ENCODE measurements around the gene ZMIZ2.

The ZMIZ2 gene

DNA sequence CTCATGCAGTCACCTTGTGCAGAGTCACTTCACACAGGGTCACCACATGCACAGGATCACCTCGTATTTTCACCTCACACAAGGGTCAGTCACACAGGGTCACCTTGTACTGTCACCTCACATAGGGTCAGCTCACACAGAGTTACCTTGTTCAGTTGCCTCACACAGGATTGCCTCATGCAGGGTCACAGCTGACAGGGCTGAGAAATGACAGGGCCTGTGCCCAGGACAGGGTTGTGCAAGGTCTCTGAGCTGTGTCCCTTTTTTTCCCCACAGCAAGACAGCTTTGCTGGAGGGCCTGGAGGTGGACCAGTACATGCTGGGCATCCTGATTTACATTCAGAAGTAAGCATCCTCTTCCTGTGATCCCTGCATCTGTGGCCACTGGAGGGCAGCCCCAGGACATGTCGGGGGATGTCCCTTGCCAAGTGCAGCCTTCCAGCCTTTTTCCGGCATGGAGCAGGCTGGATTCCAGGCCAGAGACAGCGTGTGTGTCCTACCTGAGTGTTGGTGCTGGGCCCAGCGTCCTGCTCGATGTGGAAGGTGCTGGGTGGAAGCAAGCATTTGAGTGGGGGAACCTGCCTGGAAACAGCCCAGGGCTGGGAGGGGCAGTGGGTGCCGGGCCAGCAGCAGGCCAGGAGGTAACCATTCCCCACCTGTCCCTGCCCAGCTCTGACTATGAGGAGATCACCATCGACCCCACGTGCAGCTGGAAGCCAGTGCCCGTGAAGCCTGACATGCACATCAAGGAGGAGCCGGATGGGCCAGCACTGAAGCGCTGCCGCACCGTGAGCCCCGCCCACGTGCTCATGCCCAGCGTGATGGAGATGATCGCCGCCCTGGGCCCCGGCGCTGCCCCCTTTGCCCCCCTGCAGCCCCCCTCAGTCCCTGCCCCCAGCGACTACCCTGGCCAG, 16.3 kb downstream of the ZMIZ2 start:
- Histone ChIP-seq H3K9me3 (ENCODE audit: control insufficient read depth in 5 of 5, low read length in 5 of 5) (no peaks in the 10 kb centered on the region), H3K27me3 (ENCODE audit: control insufficient read depth in 5 of 5, insufficient read depth in 4 of 5, low read length in 5 of 5) (no peaks in the 10 kb centered on the region)

DNA sequence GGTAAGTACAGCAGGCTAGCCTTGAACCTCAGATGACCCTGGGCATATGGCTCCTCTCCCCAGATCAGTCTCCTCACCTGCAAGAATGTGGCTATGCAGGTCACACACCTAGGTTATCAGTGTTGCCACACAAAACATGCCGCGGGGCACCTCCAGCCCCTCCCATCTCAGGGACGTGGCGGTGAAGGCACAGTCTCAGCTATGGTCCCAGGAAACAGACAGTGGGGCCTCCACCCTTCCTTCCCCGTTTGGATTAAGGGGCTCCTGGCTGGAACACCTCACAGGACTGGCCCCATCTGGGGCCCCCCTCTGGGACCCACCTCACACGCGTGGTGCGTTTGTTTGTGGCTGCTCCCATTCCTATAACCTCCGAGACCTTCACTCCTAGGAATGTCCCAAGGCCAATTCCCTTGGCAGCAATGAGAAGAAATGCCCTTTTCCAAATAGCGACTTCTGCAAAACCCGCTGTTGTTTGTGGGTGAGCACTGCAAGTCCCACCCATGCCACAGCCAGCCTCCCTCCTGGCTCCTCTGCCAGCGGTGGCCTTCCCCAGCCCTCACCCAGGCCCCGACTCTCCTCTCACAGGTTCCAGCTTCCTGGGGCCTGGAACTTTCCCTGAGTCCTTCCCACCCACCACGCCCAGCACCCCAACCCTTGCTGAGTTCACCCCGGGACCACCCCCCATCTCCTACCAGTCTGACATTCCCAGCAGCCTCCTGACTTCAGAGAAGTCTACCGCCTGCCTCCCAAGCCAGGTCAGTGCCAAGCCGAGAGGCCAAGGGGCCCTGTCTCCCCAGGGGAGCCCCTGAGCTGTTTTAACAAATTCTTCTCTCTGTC, 17.1 kb downstream of the ZMIZ2 start:
- Histone ChIP-seq H3K27ac (ENCODE audit: low read depth, low read length) (no peak overlapping the region), H3K27me3 (ENCODE audit: control insufficient read depth in 5 of 5, insufficient read depth in 4 of 5, low read length in 5 of 5) (no peaks in the 10 kb centered on the region), H3K36me3 (ENCODE audit: control insufficient read depth in 5 of 5, insufficient read depth in 5 of 5, low read length in 5 of 5) (peaks cover 0 to 73% (median 65%) of the 10 kb centered on the region in 5 donors), H3K4me3 (ENCODE audit: low read depth in 1 of 5, low read length in 5 of 5) (no peak overlapping the region), H3K4me1 (ENCODE audit: control insufficient read depth in 5 of 5, insufficient read depth in 5 of 5, low read length in 5 of 5) (peaks cover 8 to 39% (median 36%) of the 10 kb centered on the region in 5 donors), H3K9me3 (ENCODE audit: control insufficient read depth in 5 of 5, low read length in 5 of 5) (no peaks in the 10 kb centered on the region), H3K9ac (ENCODE audit: low read length in 5 of 5) (no peak overlapping the region)

More for the DNA sequence above, 16.3 kb downstream of the ZMIZ2 start:
- Histone ChIP-seq H3K4me1 (ENCODE audit: control insufficient read depth in 5 of 5, insufficient read depth in 5 of 5, low read length in 5 of 5) (peaks cover 7 to 33% (median 31%) of the 10 kb centered on the region in 5 donors), H3K27ac (ENCODE audit: low read depth, low read length) (no peak overlapping the region), H3K9ac (ENCODE audit: low read length in 5 of 5) (no peak overlapping the region), H3K4me3 (ENCODE audit: low read depth in 1 of 5, low read length in 5 of 5) (no peak overlapping the region), H3K36me3 (ENCODE audit: control insufficient read depth in 5 of 5, insufficient read depth in 5 of 5, low read length in 5 of 5) (peaks cover 0 to 81% (median 73%) of the 10 kb centered on the region in 5 donors)

DNA sequence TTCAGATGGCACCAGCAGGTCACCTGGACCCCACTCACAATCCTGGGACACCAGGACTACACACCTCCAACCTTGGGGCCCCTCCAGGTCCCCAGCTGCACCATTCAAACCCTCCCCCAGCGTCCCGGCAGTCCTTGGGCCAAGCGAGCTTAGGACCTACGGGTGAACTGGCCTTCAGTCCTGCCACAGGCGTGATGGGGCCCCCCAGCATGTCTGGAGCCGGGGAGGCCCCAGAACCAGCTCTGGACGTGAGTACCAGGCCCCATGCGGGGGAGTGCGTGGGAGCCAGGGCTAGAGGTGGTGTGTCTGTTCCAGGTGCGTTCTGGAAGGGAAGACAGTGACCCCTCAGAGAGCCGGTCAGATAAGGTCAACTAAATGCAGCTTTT, 17.8 kb downstream of the ZMIZ2 start:
- Histone ChIP-seq H3K9me3 (ENCODE audit: control insufficient read depth in 5 of 5, low read length in 5 of 5) (no peaks in the 10 kb centered on the region), H3K36me3 (ENCODE audit: control insufficient read depth in 5 of 5, insufficient read depth in 5 of 5, low read length in 5 of 5) (peaks cover 0 to 67% (median 59%) of the 10 kb centered on the region in 5 donors), H3K27ac (ENCODE audit: low read depth, low read length) (no peak overlapping the region), H3K4me1 (ENCODE audit: control insufficient read depth in 5 of 5, insufficient read depth in 5 of 5, low read length in 5 of 5) (peaks cover 8 to 39% (median 36%) of the 10 kb centered on the region in 5 donors), H3K9ac (ENCODE audit: low read length in 5 of 5) (no peak overlapping the region), H3K27me3 (ENCODE audit: control insufficient read depth in 5 of 5, insufficient read depth in 4 of 5, low read length in 5 of 5) (no peaks in the 10 kb centered on the region), H3K4me3 (ENCODE audit: low read depth in 1 of 5, low read length in 5 of 5) (no peak overlapping the region)

DNA sequence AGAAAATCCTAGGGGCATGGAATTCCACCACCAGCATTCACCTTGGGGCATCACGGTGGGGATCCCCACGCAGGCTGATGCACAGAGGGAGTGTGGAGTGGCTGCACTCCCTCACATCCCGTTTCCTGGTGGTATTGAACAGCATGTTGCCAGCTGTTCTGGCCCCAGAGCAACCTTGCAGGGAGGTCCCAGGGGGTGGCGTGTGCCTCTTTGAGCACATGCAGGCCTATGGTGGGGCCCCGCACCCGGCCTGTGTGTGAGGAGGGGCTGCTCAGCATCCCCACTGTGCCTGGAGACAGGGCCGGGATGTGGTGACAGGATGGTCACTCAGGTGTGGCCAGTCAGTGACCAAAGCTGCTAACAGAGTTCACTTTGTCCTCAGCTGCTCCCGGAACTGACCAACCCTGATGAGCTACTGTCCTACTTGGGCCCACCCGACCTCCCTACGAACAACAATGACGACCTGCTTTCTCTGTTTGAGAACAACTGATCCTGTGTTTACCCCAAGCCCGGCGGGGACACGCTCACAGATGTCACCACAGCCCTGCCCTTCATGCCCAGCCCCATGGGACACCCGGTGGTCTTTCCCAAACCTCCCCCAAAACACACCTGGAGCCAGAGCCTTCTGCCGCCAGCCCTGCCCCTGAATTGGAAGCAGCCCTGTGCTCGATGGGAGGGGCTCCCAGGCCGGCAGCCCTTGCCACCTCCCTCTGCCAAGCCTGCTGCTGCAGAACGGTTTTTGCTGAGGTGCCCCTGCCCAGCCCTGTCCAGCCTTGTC, 18.7 kb downstream of the ZMIZ2 start:
- H3K27ac ChIP-seq (ENCODE audit: low read depth, low read length) = no peak overlapping the region
- H3K4me1 ChIP-seq (ENCODE audit: control insufficient read depth in 5 of 5, insufficient read depth in 5 of 5, low read length in 5 of 5) = peaks cover 8 to 35% (median 33%) of the 10 kb centered on the region in 5 donors
- no peaks in the 10 kb centered on the region for H3K27me3 ChIP-seq (ENCODE audit: control insufficient read depth in 5 of 5, insufficient read depth in 4 of 5, low read length in 5 of 5)
- peaks cover 0 to 58% (median 54%) of the 10 kb centered on the region in 5 donors for H3K36me3 ChIP-seq (ENCODE audit: control insufficient read depth in 5 of 5, insufficient read depth in 5 of 5, low read length in 5 of 5)
- H3K4me3 ChIP-seq (ENCODE audit: low read depth in 1 of 5, low read length in 5 of 5) = no peak overlapping the region
- no peak overlapping the region for H3K9ac ChIP-seq (ENCODE audit: low read length in 5 of 5)
- no peaks in the 10 kb centered on the region for H3K9me3 ChIP-seq (ENCODE audit: control insufficient read depth in 5 of 5, low read length in 5 of 5)

DNA sequence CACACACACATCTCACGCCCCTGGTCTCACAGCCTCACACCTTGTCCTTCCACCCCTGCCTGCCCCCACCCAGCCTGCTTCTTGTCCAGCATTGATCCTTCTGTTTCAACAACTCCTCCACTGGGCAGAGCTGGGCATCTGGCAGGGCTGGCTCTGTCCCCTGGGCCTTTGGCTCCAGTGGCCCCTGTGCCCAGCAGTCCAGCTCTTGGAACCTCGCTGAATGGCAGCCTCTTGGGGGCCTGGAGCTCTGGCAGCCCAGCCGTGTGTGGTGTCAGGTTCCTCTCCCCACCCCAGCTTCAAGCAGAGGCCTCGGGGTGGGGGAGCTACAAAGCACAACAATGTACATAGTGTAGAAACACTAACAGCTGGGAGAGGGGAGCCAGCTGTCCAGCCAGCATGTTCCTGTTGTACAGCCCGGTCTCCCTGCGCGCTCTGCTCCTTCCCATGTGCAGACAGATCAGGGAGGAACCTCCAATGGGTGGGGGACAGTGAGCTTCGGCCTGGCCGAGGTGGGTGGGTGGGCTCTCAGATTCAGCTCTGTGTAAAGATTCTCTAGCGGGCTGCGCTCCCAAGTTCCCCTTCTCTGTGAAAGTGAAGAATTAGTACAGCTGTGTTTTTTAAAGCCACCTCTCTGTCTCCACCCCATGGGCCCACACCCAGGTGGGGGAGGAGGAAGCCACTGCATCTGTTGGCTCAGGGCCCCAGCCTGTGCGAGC, 19.4 kb downstream of the ZMIZ2 start:
- H3K4me3 ChIP-seq (ENCODE audit: low read depth in 1 of 5, low read length in 5 of 5) = no peak overlapping the region
- H3K27ac ChIP-seq (ENCODE audit: low read depth, low read length) = peak overlapping the region; percentile 37
- peaks cover 0 to 50% (median 47%) of the 10 kb centered on the region in 5 donors for H3K36me3 ChIP-seq (ENCODE audit: control insufficient read depth in 5 of 5, insufficient read depth in 5 of 5, low read length in 5 of 5)
- H3K27me3 ChIP-seq (ENCODE audit: control insufficient read depth in 5 of 5, insufficient read depth in 4 of 5, low read length in 5 of 5) = no peaks in the 10 kb centered on the region
- peaks cover 8 to 33% (median 32%) of the 10 kb centered on the region in 5 donors for H3K4me1 ChIP-seq (ENCODE audit: control insufficient read depth in 5 of 5, insufficient read depth in 5 of 5, low read length in 5 of 5)
- no peaks in the 10 kb centered on the region for H3K9me3 ChIP-seq (ENCODE audit: control insufficient read depth in 5 of 5, low read length in 5 of 5)
- H3K9ac ChIP-seq (ENCODE audit: low read length in 5 of 5) = peak overlapping the region in 1 of 5 donors; percentile 17

DNA sequence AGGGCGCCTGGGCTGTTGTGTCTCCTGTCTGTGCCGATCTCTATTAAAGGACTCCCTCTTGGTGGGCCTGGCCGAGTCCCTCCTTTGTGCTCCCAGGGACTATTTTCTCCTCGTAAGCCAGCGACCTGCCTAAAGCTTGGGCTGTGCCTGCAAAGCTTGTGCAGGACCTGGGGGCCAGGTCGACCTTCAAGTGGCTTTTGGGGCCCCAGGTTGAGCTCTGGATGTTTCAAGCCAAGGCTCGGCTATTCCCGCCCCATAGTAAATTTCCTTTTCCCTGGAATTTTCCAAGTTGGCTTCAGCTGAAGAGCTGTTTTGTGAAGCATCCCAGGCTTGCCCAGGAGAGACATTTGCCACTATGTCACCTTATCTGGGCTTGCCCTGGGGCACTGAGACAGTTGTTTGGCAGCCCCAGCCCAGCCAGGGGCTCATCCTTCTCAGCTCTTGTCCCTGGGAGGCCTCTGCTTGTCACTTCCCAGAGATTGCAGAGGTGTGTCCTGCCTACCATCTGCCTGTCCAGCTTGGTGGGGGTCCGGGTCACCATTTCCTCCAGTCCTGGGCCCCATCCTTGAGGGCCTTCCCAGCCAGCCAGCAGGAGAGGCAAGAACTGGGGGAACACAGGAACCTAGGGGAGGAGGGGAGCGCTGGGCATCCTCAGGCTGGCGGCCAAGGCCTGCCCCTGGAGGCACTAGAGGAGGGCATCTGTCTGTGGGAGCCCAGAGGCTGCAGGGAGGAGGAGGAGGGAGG, 20.2 kb downstream of the ZMIZ2 start:
- no peaks in the 10 kb centered on the region for H3K9me3 ChIP-seq (ENCODE audit: control insufficient read depth in 5 of 5, low read length in 5 of 5)
- no peaks in the 10 kb centered on the region for H3K27me3 ChIP-seq (ENCODE audit: control insufficient read depth in 5 of 5, insufficient read depth in 4 of 5, low read length in 5 of 5)
- no peak overlapping the region for H3K27ac ChIP-seq (ENCODE audit: low read depth, low read length)
- H3K4me1 ChIP-seq (ENCODE audit: control insufficient read depth in 5 of 5, insufficient read depth in 5 of 5, low read length in 5 of 5) = peaks cover 8 to 33% (median 32%) of the 10 kb centered on the region in 5 donors
- H3K9ac ChIP-seq (ENCODE audit: low read length in 5 of 5) = peak overlapping the region in 1 of 5 donors; percentile 35
- peaks cover 0 to 43% (median 39%) of the 10 kb centered on the region in 5 donors for H3K36me3 ChIP-seq (ENCODE audit: control insufficient read depth in 5 of 5, insufficient read depth in 5 of 5, low read length in 5 of 5)
- no peak overlapping the region for H3K4me3 ChIP-seq (ENCODE audit: low read depth in 1 of 5, low read length in 5 of 5)

DNA sequence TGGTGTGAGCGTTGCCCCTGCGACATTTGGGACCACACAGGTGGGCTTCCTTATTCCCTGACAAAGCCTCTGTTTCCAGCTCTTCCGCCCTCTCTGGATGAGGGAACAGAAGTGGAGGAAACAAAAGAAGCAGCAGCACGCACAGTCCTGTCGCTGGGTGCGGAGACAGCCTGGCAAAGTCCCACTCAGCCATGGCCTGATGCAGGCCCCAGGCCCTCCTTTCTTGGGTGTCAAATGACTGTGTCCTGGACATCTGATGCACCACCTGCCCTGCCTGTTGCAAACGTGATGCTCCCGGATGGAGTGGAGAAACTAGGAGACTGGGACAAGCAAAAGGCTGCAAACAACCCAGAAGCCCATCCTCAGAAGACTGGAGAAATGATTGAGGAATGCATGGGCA, 20.7 kb downstream of the ZMIZ2 start:
- no peaks in the 10 kb centered on the region for H3K9me3 ChIP-seq (ENCODE audit: control insufficient read depth in 5 of 5, low read length in 5 of 5)
- peak overlapping the region; percentile 38 for H3K27ac ChIP-seq (ENCODE audit: low read depth, low read length)
- H3K36me3 ChIP-seq (ENCODE audit: control insufficient read depth in 5 of 5, insufficient read depth in 5 of 5, low read length in 5 of 5) = peaks cover 0 to 37% (median 34%) of the 10 kb centered on the region in 5 donors
- peaks cover 8 to 33% (median 32%) of the 10 kb centered on the region in 5 donors for H3K4me1 ChIP-seq (ENCODE audit: control insufficient read depth in 5 of 5, insufficient read depth in 5 of 5, low read length in 5 of 5)
- H3K9ac ChIP-seq (ENCODE audit: low read length in 5 of 5) = peak overlapping the region in 1 of 5 donors; percentile 46
- no peaks in the 10 kb centered on the region for H3K27me3 ChIP-seq (ENCODE audit: control insufficient read depth in 5 of 5, insufficient read depth in 4 of 5, low read length in 5 of 5)
- H3K4me3 ChIP-seq (ENCODE audit: low read depth in 1 of 5, low read length in 5 of 5) = peak overlapping the region in 4 of 5 donors; percentile 31 to 63 (median 39)

DNA sequence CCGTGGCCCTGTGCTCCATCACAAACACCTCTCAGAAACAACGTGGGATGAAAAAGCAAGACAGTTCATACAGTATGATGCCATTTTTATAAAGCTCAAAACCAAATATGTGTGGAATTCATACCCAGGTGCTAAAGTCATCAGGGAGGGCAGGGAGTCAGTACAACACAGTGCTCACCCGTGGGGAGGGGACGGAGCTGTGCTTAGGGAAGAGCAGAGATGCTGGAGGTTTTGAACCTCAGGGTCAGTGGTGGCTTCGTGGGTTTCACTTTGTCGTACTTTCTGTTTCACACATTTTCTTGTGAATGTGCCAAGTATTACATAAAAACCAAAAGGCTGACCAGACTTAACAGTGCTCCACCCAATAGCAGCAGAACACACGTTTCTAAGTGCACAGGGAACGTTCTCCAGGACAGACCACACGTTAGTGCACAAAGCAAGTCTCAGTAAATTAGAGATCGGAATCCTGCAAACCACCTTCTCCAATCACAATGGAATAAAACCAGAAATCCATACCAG, 21.2 kb downstream of the ZMIZ2 start:
- Histone ChIP-seq H3K9ac (ENCODE audit: low read length in 5 of 5) (peak overlapping the region in 1 of 5 donors; percentile 46), H3K4me1 (ENCODE audit: control insufficient read depth in 5 of 5, insufficient read depth in 5 of 5, low read length in 5 of 5) (peaks cover 8 to 33% (median 32%) of the 10 kb centered on the region in 5 donors), H3K4me3 (ENCODE audit: low read depth in 1 of 5, low read length in 5 of 5) (peak overlapping the region; percentile 31 to 63 (median 47)), H3K36me3 (ENCODE audit: control insufficient read depth in 5 of 5, insufficient read depth in 5 of 5, low read length in 5 of 5) (peaks cover 0 to 33% (median 29%) of the 10 kb centered on the region in 5 donors), H3K9me3 (ENCODE audit: control insufficient read depth in 5 of 5, low read length in 5 of 5) (no peaks in the 10 kb centered on the region), H3K27me3 (ENCODE audit: control insufficient read depth in 5 of 5, insufficient read depth in 4 of 5, low read length in 5 of 5) (no peaks in the 10 kb centered on the region), H3K27ac (ENCODE audit: low read depth, low read length) (peak overlapping the region; percentile 38)
